ENCODE results near the gene LYRM1. TPM values are rescaled to one million over a fixed set of nuclear protein-coding genes. Genes with fewer than 3 reads are reported as not detected.

The LYRM1 gene
- total and polyA plus RNA-seq, 8 donors, result 6.7 to 58.5 (median 27.8) TPM

- Histone ChIP-seq H3K4me3 (no peak overlapping the region), H3K9me3 (no peaks in the 10 kb centered on the region), H3K27ac (no peak overlapping the region), H3K27me3 (no peaks in the 10 kb centered on the region), H3K36me3 (no peaks in the 10 kb centered on the region), H3K4me1 (no peaks in the 10 kb centered on the region)
- DNase-seq, result no peak
- intact Hi-C loops (cut with DNase I; ENCODE audit: low total_unique reads), result no loop called here
- TF ChIP-seq POLR2A (IDR thresholded peaks at IDR 0.05) (no peak), EP300 (IDR thresholded peaks at IDR 0.05) (no peak), POLR2AphosphoS5 (IDR thresholded peaks at IDR 0.05) (no peak), CTCF (IDR thresholded peaks at IDR 0.05) (no peak)
These were observed 39.0 kb downstream of the LYRM1 start for GRCh38 chr16:20939611-20940010.

GRCh38 chr16:20940871-20941635 lies 40.5 kb downstream of the LYRM1 start:
- 62 to 70% (median 64%) methylated on average over 6 of the region's 6 CpGs for WGBS, 5 donors
- Histone ChIP-seq H3K9me3 (no peaks in the 10 kb centered on the region), H3K36me3 (no peaks in the 10 kb centered on the region), H3K4me3 (no peak overlapping the region), H3K4me1 (no peaks in the 10 kb centered on the region), H3K27ac (no peak overlapping the region), H3K27me3 (no peaks in the 10 kb centered on the region)
- no peak for DNase-seq
- TF ChIP-seq CTCF (IDR thresholded peaks at IDR 0.05) (no peak), POLR2A (IDR thresholded peaks at IDR 0.05) (no peak), POLR2AphosphoS5 (IDR thresholded peaks at IDR 0.05) (no peak), EP300 (IDR thresholded peaks at IDR 0.05) (no peak)
- intact Hi-C loops (cut with DNase I; ENCODE audit: low total_unique reads), result no loop called here

GRCh38 chr16:20941636-20941926 lies 41.0 kb downstream of the LYRM1 start:
- H3K4me3 ChIP-seq, result no peak overlapping the region
- H3K9me3 ChIP-seq, result no peaks in the 10 kb centered on the region
- TF ChIP-seq POLR2A (IDR thresholded peaks at IDR 0.05), result no peak
- no peak for TF ChIP-seq CTCF (IDR thresholded peaks at IDR 0.05)
- TF ChIP-seq EP300 (IDR thresholded peaks at IDR 0.05), result no peak
- no peak for TF ChIP-seq POLR2AphosphoS5 (IDR thresholded peaks at IDR 0.05)
- H3K4me1 ChIP-seq, result no peaks in the 10 kb centered on the region
- no peak for DNase-seq
- H3K27me3 ChIP-seq, result no peaks in the 10 kb centered on the region
- no peak overlapping the region for H3K27ac ChIP-seq
- H3K36me3 ChIP-seq, result no peaks in the 10 kb centered on the region
- 97 to 99% (median 99%) methylated on average over 6 of the region's 6 CpGs for WGBS, 5 donors
- intact Hi-C loops (cut with DNase I; ENCODE audit: low total_unique reads), result no loop called here

- 80 to 88% (median 83%) methylated on average over 4 of the region's 4 CpGs for WGBS, 5 donors
- H3K27ac ChIP-seq, result no peak overlapping the region
- H3K4me1 ChIP-seq, result no peaks in the 10 kb centered on the region
- no peaks in the 10 kb centered on the region for H3K36me3 ChIP-seq
- intact Hi-C loops (cut with DNase I; ENCODE audit: low total_unique reads), result no loop called here
- no peak for TF ChIP-seq CTCF (IDR thresholded peaks at IDR 0.05)
- no peak for TF ChIP-seq POLR2A (IDR thresholded peaks at IDR 0.05)
- no peak for TF ChIP-seq POLR2AphosphoS5 (IDR thresholded peaks at IDR 0.05)
- no peak for TF ChIP-seq EP300 (IDR thresholded peaks at IDR 0.05)
- no peaks in the 10 kb centered on the region for H3K27me3 ChIP-seq
- H3K9me3 ChIP-seq, result no peaks in the 10 kb centered on the region
- DNase-seq, result no peak
- H3K4me3 ChIP-seq, result no peak overlapping the region
These were observed 41.7 kb downstream of the LYRM1 start for GRCh38 chr16:20942256-20942655.
